HG03575 (cell line): Measurements from ENCODE around the gene METTL26.

Experiments
- ATAC-seq: cut with Tn5 transposase; IDR thresholded peaks from one replicate; pipeline ENCODE4 v1.9.1; 2021; ENCODE audit not compliant: unreplicated experiment, insufficient number of reproducible peaks, low FRiP score; ENCODE audit errors: extremely low read depth

METTL26 gene

DNA sequence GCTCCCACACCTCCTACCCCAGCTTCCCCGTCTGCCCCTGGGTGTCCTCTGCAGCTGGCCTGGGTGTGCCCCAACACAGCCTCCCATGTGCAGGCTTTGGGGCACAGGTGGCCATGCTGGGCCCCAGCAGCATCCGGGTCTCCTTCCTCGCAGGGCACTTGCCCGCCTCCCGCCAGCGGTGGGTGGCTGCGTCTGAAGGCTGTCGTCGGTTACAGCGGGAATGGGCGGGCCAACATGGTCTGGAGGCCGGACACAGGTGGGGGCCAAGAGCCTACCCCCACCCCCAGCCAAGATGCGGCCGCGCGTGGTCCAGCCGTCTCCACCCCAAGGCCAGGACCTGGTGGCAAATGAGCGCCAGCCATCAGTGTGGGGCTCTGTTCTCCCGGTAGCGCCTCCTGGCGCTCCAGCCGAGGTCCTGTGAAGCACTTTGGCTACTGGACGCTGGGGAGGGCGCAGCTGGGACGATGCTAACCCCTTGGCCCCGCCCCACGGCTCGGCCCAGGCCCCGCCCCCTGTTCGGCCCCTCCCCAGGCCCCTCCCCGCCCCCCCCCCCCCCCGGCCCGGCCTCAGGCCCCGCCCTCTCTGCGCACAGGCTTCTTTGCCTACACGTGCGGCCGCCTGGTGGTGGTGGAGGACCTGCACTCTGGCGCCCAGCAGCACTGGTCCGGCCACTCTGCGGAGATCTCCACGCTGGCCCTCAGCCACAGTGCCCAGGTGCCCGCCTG, 24.5 kb upstream of the METTL26 start:
- no peak for ATAC-seq

DNA sequence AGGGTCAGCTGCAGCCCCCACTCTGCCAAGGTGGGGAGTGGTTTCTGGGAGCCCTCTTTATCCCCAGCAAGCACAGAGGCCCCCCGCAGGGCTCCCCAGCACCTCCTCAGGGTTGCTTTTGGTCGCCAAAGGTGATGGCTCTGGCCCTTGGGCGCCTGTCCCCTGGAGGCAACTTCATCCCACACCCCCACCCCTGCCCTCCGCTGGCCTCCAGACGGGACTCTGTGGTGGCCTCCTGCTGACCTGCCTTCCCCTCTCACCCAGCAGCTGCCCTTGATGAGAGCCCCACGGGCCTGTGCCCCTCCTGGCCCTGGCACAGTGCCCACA, 24.0 kb upstream of the METTL26 start:
- ATAC-seq = no peak

- no peak for ATAC-seq
Observed at GRCh38 chr16:659618-660017, 23.5 kb upstream of the METTL26 start.

DNA sequence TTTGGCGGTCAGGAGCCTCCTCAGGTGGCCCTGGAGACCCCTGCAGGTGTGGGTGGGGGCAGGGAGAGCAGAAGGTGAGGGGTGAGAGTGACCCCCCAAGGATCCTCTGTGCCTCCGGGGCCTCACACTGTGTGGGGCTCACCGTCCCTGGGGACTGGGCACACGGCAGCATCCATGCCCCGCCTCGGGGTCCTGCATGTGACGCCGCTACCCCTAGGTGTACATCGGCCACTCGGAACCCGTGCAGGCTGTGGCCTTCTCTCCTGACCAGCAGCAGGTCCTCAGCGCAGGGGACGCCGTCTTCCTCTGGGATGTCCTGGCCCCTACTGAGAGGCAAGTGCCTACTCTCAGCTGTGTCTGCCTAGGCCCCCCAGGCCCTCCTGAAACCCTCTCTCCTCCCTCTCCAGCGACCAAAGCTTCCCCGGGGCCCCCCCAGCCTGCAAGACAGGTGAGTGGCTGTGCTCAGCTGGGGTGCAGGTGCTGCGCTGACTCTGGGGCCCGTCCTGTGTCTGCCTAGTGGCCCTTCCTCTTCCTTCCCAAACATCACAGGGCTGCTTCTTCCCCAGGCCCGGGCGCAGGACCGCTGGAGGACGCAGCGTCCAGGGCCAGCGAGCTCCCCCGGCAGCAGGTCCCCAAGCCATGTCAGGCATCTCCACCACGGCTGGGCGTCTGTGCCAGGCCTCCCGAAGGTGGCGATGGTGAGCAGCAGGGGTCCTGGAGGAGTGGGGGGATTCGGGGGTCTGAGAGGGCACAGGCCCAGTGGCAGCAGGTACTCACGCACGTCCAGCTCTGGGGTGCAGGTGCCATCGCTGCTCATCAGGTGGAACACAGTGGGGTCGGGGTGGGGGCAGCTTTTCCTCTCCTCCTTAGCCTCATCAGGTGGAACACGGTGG, 22.8 kb upstream of the METTL26 start:
- ATAC-seq = no peak

- no peak for ATAC-seq
Observed at GRCh38 chr16:657487-657886, 21.4 kb upstream of the METTL26 start.

GRCh38 chr16:654034-654433, 17.9 kb upstream of the METTL26 start:
- no peak for ATAC-seq

- no peak for ATAC-seq
Observed at GRCh38 chr16:652454-653305, 16.6 kb upstream of the METTL26 start.

GRCh38 chr16:651844-652243, 15.7 kb upstream of the METTL26 start:
- ATAC-seq = no peak

GRCh38 chr16:649631-650030, 13.5 kb upstream of the METTL26 start:
- ATAC-seq = no peak

GRCh38 chr16:648781-649589, 12.9 kb upstream of the METTL26 start, which contains the start of gene WDR90:
Gene WDR90, plus strand, starts transcription at chr16:649365. Its CDS starts 52 bp downstream, at chr16:649417.
- no peak for ATAC-seq

DNA sequence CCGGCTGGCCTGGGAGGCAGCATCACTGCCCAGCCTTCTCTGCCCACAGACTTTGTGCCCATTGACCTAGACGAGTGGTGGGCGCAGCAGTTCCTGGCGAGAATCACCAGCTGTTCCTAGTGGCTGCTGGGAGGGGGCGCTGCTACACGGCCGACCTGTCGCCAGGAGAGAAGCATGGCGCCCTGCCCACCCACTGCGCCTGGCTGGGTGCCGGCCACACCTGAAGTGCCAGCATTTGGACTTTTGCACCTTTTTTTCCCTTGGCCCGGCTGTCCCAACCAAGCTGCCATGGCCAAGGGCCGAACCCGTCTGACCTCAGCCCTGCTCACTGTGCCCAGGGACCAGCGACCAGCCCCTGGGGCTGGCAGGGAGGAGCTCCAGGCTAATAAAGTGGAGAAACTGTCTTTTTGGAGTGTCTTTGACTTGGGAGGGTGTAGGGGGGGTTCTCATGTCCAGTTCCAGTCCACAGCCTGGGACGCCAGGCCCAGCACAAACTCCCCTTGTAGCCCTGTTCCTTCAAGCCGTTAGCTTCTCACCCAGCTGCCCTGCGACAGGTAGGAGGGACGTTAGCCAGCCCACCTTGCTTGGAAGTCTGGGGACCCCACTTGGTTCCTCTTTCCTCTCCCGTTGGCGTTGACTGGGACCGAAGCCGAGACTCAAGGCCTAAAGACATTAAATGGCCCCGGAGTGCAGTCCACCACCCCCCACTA, 12.1 kb upstream of the METTL26 start:
- no peak for ATAC-seq

- no peak for ATAC-seq
Observed at GRCh38 chr16:647173-647902, 11.2 kb upstream of the METTL26 start.

GRCh38 chr16:646679-647172, 10.6 kb upstream of the METTL26 start:
- no peak for ATAC-seq

- no peak for ATAC-seq
Observed at GRCh38 chr16:645852-646678, 10.0 kb upstream of the METTL26 start.

GRCh38 chr16:644556-644955, 8.5 kb upstream of the METTL26 start:
- no peak for ATAC-seq

DNA sequence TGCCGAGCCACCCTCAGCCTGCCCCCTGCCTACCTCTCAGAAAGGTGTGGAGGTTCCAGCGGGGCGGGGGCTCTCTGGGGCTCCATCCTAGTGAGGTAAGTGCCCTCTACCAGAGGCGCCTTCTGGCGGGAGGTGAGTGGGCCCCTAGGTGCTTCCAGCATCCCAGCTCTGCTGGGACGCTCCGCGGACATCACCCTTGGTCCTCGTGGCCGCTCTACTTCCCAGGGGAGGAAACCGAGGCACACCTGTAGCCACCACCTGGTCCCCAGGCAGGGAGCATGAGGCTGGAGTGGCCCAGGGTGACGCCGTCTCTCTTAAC, 6.9 kb upstream of the METTL26 start:
- no peak for ATAC-seq
